DMS114 treated with DMSO at 0.1 percent for 48 hours (cell line): ENCODE results near the gene IRGC.

Experiments
- DNase-seq: peaks from one replicate; lab custom pipeline; 2025; ENCODE audit not compliant: unreplicated experiment; lab: John Stamatoyannopoulos, UW

IRGC gene

DNA sequence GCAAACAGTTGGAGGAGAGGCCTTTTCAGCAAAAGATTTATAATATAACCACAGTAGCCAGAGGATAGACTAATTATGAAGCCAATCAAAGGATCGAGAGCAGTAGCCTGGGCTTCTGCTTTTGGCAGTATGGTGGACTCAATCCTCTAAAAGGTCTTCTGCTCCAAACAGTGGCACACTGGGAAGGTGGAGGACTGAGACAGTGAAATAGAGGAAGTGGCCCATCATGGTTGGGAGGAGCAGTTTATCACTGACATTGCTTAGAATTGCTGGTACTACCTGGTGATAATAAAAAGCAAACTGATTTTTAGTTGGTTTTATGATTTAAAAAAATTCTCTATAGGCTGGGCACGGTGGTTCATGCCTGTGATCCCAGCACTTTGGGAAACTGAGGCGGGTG lies 25.0 kb upstream of the IRGC start:
- no peak for DNase-seq

DNA sequence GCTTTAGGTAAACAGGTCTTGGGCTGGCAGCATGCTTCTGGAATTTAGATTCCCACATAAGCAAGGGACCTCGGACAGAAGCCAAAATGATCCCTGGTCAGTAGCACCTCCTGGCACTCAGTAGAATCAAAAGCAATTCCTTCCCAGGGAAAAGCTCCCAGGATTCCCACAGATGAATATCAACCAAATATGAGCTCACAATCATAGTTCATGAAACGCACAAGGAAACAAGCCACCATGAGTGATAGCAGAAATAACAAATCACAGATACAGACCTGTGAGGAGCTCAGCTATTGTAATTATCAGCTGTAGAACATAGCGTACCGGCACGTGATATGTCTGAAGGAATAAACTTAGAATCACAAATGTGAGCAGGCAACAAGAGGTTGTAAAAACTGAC lies 24.1 kb upstream of the IRGC start:
- no peak for DNase-seq

DNA sequence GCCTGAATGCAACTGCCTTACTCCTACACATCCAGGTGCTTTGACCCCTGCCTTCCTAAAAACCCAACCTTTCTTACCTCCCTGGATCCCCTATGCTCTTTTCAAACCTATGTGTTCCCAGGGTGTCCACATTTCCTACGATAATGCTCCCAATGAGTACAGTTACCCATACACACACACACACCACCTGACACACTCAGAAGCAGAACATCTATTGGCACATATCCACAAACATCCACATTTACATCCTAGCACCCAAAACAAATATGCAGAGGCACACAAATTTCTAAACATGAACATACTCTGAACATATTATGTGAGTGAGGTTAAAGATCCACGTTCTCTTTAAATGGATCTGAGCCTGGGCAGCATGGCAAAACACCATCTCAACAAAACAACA lies 23.5 kb upstream of the IRGC start:
- no peak for DNase-seq

DNA sequence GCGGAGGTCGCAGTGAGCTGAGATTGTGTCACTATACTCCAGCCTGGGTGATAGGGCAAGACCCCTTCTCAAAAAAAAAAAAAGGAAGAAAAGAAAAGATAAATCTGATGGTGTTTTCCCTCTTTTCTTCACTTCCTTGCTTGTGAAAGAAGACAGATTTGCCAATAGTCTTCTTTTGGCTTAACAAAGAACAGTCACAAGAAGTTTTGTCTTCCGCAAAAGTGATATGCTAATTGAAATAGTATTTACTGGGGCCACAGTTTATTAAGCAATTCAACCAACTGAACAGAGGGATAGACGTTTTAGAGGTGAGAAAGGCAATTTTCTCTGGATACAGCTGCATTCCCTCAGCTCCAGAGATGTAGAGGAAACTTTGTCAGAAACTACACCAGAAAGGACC lies 23.0 kb upstream of the IRGC start:
- no peak for DNase-seq

DNA sequence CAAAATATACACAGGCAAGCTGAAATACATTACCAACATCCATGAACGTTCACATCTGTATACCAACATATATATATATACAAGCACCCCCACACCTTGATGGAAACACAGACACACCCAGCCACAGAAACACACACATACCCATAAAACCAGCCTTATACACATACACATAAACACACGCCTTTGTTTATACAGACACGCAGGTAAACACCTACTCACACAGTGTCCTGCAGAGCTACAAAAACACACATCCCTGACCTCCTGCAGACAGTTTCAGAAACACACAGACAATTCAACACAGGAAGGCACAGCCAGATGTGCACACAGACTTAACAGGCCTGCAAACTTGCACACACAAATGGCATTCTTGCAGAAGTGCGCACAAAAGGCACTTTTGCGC lies 21.3 kb upstream of the IRGC start:
- DNase-seq: no peak

DNA sequence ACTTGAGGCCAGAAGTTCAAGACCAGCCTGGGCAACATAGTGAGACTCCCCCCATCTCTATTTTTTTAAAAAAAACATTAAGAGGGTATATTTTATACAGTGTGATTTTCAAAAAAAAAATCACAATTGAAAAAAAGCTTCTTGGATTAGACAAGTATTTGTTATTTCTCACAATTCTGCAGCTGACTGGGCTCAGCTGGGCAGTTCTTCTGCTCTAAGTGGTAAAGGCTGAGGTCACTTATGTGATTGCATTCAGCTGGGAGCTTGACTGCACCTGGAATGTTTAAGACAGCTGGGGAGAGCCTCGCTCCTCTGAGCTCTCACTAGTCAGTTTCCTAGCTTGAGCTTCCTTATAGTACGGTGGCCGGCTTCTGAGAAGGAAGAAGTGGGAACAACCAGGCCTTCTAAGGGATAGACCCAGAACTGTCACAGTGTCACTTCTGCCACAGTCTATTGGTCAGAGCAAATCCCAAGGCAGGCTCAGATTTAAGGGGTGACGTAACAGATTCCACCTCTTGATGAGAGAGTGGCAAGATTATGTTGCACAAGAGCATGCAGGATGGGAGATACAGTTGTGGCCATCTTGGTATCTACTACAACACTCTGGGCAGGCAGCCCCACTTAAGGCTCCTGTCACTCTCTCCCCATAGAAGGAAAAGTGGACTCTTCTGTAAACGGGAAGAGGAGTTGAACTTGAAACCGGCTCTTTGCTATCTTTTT lies 19.7 kb upstream of the IRGC start:
- DNase-seq: no peak

DNA sequence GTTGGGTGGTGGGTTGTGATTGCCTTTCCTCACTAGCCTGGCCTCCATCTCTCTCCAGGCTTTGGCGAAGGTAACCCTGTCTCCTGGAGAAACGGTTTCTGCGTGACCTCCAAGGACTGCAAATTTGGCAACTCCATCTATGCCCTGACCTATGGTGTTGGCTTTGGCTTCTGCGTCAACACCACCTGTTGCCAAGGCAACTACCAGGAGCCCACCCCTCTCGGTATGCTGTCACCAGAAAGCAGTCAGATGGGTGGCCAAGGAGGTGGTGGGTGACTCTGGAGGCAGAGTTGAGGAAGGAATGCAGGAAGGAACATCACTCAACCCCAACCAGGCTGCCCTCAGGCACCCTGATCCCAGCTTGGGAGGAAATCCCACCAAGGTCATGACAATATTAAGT lies 18.6 kb upstream of the IRGC start:
- no peak for DNase-seq

DNA sequence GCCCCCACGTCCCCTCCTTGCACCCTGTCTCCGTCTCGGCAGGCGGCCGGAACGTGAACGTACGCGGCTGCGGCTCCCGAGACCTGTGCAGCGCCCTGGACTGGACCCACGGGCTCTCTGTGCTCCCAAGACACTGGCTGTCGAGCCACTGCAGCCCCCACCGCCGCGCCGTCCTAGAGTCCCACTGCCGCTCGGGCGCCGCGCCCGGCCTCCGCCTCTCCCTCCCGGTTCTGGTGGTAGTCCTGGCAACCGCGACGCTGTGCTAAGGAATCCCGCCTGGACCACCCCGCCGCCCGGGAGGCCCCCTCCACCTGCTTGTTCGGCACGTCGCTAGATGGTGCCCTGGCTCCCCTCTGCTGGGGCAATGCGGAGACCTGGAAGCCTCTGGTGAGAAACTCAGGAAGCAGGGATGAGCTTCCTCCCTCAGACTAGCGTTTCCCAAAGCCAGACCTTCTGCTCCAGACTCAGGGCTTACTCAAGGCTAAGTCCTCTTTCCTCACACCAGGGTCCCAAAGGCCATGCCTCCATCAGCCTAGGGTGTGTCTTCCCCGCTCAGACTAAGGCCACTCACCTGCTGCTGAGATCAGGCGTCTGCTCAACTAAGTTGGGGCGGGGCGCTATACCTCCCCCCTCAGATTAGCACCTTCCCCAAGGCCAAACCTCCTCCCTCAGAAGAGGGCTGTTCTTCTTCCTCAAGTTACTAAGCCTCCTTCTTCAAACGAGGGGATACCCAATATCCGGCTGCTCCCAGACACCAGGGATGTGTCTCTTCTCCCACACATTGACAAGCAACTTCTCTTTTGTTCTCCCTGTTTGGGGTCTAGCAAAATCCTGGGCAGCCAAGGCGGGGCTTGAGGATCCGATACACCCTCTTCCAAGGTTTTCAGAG lies 16.1 kb upstream of the IRGC start:
- DNase-seq: no peak

DNA sequence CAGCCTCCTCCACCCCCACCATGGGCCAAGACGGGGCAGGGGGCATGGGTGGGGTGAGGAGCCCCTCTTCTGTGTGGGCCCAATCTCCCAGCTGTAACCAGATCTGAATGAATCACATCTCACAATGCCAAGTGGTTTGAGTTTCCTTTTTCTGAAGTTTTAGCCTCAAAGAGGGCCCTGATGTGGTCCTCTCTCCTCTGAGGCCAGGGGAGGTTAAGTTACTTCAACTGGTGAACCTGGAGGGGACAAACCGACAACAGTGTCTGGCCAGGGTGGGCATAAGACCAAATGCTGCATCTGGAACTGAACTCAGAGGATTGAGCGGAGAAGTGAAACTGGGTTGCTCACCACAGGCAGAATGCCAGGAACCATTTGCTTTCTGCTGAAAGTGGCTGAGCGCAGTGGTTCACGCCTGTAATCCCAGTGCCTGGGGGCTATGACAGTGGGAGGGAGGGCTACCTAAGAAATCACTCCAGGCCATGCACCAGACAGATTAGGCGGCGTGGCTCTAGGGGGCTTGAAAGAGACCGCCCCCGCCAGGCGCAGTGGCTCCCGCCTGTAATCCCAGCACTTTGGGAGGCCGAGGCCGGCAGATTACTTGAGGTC lies 15.4 kb upstream of the IRGC start:
- no peak for DNase-seq

DNA sequence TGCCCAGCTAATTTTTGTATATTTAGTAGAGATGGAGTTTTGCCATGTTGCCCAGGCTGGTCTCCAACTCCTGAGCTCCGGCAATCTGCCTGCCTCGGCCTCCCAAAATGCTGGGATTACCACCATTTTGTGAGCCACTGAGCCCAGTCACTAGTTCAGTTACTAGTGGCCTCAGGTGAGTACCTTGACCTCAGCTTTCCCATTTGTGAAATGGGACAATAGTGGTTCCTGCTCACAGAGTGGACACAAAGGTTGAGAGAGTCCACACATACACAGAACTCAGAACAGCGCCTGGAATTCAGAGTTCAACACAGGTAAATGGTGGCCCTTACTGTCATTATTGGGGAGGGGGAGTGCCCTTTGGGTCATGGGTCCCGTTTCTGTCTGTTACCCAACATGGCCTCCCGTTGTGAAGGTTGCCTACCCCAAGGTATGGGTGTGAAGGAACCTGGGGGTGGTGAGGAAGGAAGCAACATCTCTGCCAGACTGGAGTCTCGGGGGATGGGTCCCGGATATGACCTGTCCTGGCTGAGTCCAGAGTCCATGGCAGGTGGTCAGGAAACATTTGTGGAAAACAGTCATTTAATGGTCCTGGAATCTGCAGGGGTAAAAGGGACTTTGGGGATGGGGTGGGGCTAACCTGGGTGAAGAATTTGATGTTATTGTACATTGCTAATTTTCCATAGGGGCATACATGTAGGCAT lies 11.7 kb upstream of the IRGC start:
- no peak for DNase-seq

DNA sequence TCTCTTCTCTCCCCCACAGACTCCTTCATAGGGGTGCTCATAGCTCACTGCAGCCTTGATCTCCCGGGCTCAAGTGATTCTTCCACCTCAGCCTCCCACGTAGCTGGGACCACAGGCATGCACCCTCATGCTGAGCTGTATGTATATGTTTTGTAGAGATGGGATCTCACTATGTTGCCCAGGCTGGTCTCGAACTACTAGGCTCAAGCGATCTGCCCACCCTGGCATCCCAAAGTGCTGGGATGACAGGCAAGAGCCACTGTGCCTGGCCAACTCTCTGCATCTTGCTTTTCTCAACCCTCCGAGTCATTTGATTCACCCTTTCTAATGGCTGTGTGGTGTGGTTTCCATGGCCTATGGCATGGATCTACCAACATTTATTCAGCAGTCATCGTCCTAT lies 10.1 kb upstream of the IRGC start:
- DNase-seq: no peak

DNA sequence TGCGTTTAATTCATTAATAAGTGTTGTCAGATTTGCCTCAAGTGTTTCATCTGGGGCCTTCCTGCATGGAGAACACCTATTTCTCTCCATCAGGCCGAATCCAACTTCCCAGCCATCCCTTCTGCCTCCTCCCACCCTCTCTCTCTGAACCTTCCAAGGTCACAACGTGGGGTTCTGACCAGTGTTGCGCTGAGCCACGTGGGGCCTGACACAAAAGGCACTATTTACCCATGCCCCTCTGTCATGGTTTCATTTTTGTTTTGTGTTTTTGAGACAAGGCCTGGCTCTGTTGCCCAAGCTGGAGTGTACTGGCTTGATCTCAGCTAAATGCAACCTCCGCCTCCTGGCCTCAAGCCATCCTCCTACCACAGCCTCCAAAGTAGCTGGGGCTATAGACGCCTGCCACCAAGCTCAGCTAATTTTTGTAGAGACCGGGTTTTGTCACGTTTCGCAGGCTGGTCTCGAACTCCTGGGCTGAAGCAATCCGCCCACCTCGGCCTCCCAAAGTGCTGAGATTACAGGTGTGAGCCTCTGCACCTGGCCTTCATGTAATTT lies 8.6 kb upstream of the IRGC start:
- DNase-seq: no peak

DNA sequence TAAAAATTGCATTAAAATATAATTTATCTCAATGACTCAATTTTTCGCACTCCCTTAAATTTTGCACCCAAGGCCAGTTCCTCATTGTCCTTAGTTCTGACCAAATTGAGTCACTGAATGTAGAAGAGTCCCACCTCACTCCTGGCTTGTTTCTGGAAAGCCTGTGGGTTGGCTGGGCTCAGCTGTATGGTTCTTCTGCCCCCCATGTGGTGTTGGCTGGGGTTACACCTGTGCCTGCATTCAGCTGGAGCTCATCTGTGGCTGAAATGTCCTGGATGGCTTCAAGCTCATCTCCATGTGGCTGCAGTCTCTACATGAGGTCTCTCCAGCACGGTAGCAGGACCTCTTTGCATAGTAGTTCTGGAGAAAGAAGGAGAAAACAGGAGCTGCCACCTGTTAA lies 7.2 kb upstream of the IRGC start:
- DNase-seq: no peak

DNA sequence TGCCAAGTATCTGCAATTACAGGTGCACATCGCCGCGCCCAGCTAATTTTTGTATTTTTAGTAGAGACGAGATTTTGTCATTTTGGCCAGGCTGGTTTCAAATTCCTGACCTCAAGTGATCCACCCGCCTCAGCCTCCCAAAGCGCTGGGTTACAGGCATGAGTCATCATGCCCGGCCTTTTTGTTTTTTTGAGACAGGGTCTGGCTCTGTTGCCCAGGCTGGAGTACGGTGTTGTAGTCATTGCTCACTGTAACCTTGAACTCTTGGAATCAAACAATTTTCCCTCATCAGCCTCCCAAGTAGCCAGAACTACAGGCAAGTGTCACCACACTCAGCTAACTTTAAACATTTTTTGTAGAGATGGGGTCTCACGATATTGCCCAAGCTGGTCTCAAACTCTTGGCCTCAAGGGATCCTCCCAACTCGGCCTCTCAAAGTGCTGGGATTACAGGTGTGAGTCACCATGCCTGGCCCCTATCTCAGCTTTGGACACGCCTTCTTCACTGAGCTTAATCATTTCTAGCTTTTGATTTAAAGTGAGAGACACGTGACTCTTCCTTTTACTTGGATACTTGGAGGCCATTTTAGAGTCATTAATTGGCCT lies 4.0 kb upstream of the IRGC start:
- DNase-seq: no peak

DNA sequence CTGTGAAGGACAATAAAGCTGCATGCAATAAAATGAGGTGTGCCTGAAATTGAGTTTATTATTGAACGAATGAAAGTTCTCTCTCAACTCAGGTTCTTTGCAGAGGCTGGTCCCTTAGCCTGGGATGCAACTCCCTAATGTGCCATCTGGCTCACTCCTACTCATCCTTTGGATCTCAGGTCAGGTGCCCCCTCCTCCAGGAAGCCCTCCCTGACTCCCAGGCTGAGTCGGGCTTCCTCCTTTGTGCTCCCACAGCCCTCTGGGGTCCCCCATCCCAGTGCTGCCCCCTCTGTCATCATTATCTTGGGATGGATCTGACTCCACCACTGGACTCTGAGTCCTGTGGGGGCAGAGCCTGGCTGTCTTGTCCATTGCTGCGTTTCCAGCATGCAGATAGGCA lies 2.7 kb upstream of the IRGC start:
- no peak for DNase-seq

DNA sequence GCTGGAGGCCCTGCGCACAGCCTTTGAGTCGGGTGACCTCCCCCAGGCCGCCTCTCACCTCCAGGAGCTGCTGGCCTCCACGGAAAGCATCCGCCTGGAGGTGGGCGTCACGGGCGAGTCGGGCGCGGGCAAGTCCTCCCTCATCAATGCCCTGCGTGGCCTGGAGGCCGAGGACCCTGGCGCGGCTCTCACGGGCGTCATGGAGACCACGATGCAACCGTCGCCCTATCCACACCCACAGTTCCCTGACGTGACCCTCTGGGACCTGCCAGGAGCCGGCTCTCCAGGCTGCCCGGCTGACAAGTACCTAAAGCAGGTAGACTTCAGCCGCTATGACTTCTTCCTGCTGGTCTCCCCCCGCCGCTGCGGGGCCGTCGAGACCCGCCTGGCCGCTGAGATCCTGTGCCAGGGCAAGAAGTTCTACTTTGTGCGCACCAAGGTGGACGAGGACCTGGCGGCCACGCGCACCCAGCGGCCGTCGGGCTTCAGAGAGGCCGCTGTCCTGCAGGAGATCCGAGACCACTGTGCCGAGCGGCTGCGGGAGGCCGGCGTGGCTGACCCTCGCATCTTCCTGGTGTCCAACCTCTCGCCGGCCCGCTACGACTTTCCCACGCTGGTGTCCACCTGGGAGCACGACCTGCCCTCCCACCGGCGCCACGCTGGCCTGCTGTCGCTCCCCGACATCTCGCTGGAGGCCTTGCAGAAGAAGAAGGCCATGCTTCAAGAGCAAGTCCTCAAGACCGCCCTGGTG lies 2.9 kb downstream of the IRGC start:
- DNase-seq: no peak

DNA sequence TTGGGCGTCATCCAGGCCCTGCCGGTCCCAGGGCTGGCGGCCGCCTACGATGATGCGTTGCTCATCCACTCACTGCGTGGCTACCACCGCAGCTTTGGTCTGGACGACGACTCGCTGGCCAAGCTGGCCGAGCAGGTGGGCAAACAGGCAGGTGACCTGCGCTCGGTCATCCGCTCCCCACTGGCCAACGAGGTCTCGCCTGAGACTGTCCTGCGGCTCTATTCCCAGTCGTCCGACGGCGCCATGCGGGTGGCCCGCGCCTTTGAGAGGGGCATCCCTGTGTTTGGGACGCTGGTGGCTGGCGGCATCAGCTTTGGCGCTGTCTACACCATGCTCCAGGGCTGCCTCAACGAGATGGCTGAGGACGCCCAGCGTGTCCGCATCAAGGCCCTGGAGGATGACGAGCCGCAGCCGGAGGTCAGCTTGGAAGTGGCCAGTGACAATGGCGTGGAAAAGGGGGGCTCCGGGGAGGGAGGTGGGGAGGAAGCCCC lies 3.5 kb downstream of the IRGC start:
- no peak for DNase-seq

DNA sequence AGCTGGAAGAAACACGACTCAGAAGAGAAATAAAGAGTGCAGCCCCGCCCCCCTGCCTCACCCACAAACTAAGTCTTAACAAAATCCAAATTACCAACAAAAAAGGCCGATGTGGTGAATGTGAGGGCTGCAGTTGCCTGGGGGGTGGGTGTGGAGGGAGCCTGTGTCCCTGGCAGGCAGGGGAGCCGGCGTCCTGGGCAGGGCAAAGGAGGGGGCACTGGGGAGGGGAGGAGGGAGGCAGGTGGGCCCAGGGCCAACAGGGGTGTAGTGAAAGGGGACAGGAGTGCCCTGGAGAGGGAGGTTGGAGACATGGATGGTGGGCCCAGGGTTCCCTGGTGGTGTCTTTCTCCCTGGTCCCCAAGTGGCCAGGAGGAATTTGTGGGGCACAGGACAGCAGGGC lies 4.0 kb downstream of the IRGC start:
- no peak for DNase-seq

DNA sequence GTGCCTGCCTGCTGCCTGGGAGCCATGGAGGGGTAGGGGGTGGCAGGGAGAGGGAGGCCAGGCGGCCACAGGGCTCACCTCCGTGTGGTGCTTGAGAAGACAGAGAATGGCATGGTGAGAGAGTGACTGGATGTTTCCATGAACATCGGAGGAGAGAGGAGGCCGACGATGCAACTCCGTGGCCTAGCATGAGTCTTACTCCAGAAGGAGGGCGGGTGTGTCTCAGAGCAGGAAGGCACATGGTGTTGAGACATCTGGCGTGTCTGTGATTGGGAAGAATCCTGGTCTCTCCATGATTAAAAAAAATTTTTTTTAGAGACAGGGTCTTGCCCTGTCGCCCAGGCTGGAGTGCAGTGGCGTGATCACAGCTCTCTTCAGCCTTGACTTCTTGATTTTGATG lies 5.1 kb downstream of the IRGC start:
- DNase-seq: no peak

DNA sequence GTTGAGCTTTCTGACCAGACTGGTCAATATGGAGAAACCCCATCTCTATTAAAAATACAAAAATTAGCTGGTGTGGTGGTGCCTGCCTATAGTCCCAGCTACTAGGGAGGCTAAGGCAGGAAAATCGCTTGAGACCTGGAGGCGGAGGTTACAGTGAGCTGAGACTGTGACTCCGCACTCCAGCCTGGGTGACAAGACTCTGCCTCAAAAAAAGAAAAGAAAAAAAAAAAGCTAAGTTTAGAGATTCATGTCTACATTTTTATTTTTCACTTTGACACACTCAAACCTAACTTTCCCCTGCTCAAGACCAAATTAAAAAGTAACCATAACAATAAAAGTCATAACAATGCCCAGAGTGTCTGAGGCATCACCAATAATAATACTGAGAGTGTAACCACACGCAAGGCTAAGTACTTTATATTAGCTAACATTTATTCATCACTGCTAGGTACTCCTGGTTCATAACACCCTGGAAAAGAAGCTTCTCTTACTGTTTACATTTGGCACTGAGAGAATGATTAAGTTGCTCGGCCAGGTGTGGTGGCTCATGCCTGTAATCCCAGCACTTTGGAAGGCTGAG lies 5.7 kb downstream of the IRGC start:
- DNase-seq: no peak
